ENCODE data around the gene EML3.

EML3 gene

GRCh38 chr11:62605902-62606301, 6.7 kb downstream of the EML3 start:
- Histone ChIP-seq H3K4me3 (ENCODE audit: low read depth, low read length) (no peak overlapping the region), H3K23ac (ENCODE audit: low read length) (no peak overlapping the region), H4K12ac (ENCODE audit: low read depth, low read length) (no peak overlapping the region), H3K79me2 (ENCODE audit: control insufficient read depth, insufficient read depth, low read length, poor library complexity) (peaks cover 6% of the 10 kb centered on the region), H3K18ac (ENCODE audit: low read length) (no peak overlapping the region), H3K79me1 (ENCODE audit: low read length) (peaks cover 16% of the 10 kb centered on the region), H2BK5ac (ENCODE audit: low read depth, low read length, poor library complexity) (no peak overlapping the region), H3K9me3 (ENCODE audit: insufficient read depth, low read depth, low read length) (no peaks in the 10 kb centered on the region), H3K27ac (ENCODE audit: low read depth, low read length) (no peak overlapping the region), H3K36me3 (ENCODE audit: control insufficient read depth in 1 of 2, insufficient read depth in 2 of 2, low read length in 2 of 2) (peaks cover 34 to 35% of the 10 kb centered on the region in 2 experiments), H3K4me1 (ENCODE audit: control insufficient read depth in 1 of 2, insufficient read depth in 2 of 2, low read length in 2 of 2) (peaks cover 8 to 11% of the 10 kb centered on the region in 2 experiments), H2BK12ac (ENCODE audit: low read length) (no peak overlapping the region), H4K8ac (ENCODE audit: low read depth, low read length) (no peak overlapping the region), H3K27me3 (ENCODE audit: insufficient read depth, low read length) (no peaks in the 10 kb centered on the region), H2BK120ac (ENCODE audit: insufficient read depth, low read length, poor library complexity) (no peak overlapping the region), H3K4ac (ENCODE audit: low read depth, low read length) (no peak overlapping the region), H4K91ac (ENCODE audit: low read depth, low read length) (no peak overlapping the region), H3K4me2 (ENCODE audit: low read length) (no peak overlapping the region), H3K9ac (ENCODE audit: low read length) (no peak overlapping the region), H2AK5ac (ENCODE audit: low read length) (no peak overlapping the region), H3K14ac (ENCODE audit: low read length) (no peak overlapping the region), H2AFZ (ENCODE audit: insufficient read depth, low read length, poor library complexity) (no peak overlapping the region)
- no CpG with 5 or more reads among the region's 15 CpGs for WGBS (ENCODE audit: extremely low coverage, insufficient coverage, insufficient read length)
- DNase-seq: no peak

GRCh38 chr11:62605467-62605866, 7.1 kb downstream of the EML3 start:
- Histone ChIP-seq H2BK5ac (ENCODE audit: low read depth, low read length, poor library complexity) (no peak overlapping the region), H3K14ac (ENCODE audit: low read length) (no peak overlapping the region), H3K36me3 (ENCODE audit: control insufficient read depth in 1 of 2, insufficient read depth in 2 of 2, low read length in 2 of 2) (peaks cover 31% of the 10 kb centered on the region in 2 experiments), H2BK12ac (ENCODE audit: low read length) (no peak overlapping the region), H4K12ac (ENCODE audit: low read depth, low read length) (no peak overlapping the region), H3K4me1 (ENCODE audit: control insufficient read depth in 1 of 2, insufficient read depth in 2 of 2, low read length in 2 of 2) (peaks cover 7 to 11% of the 10 kb centered on the region in 2 experiments), H3K9me3 (ENCODE audit: insufficient read depth, low read depth, low read length) (no peaks in the 10 kb centered on the region), H2AFZ (ENCODE audit: insufficient read depth, low read length, poor library complexity) (no peak overlapping the region), H4K8ac (ENCODE audit: low read depth, low read length) (no peak overlapping the region), H3K4me3 (ENCODE audit: low read depth, low read length) (no peak overlapping the region), H3K4ac (ENCODE audit: low read depth, low read length) (no peak overlapping the region), H2BK120ac (ENCODE audit: insufficient read depth, low read length, poor library complexity) (no peak overlapping the region), H3K23ac (ENCODE audit: low read length) (no peak overlapping the region), H3K27me3 (ENCODE audit: insufficient read depth, low read length) (no peaks in the 10 kb centered on the region), H4K91ac (ENCODE audit: low read depth, low read length) (no peak overlapping the region), H3K27ac (ENCODE audit: low read depth, low read length) (no peak overlapping the region), H3K18ac (ENCODE audit: low read length) (no peak overlapping the region), H3K79me1 (ENCODE audit: low read length) (peaks cover 20% of the 10 kb centered on the region), H3K79me2 (ENCODE audit: control insufficient read depth, insufficient read depth, low read length, poor library complexity) (peaks cover 11% of the 10 kb centered on the region), H3K9ac (ENCODE audit: low read length) (no peak overlapping the region), H3K4me2 (ENCODE audit: low read length) (no peak overlapping the region), H2AK5ac (ENCODE audit: low read length) (no peak overlapping the region)
- WGBS (ENCODE audit: extremely low coverage, insufficient coverage, insufficient read length): no CpG with 5 or more reads among the region's 6 CpGs
- DNase-seq: no peak

GRCh38 chr11:62604460-62605120, 8.0 kb downstream of the EML3 start:
- Histone ChIP-seq H3K79me1 (ENCODE audit: low read length) (peaks cover 21% of the 10 kb centered on the region), H3K23ac (ENCODE audit: low read length) (no peak overlapping the region), H3K18ac (ENCODE audit: low read length) (no peak overlapping the region), H3K27ac (ENCODE audit: low read depth, low read length) (no peak overlapping the region), H4K91ac (ENCODE audit: low read depth, low read length) (no peak overlapping the region), H2AFZ (ENCODE audit: insufficient read depth, low read length, poor library complexity) (no peak overlapping the region), H3K79me2 (ENCODE audit: control insufficient read depth, insufficient read depth, low read length, poor library complexity) (peaks cover 11% of the 10 kb centered on the region), H3K9ac (ENCODE audit: low read length) (no peak overlapping the region), H3K4me2 (ENCODE audit: low read length) (no peak overlapping the region), H3K4me1 (ENCODE audit: control insufficient read depth in 1 of 2, insufficient read depth in 2 of 2, low read length in 2 of 2) (peaks cover 10 to 15% of the 10 kb centered on the region in 2 experiments), H3K4ac (ENCODE audit: low read depth, low read length) (no peak overlapping the region), H2AK5ac (ENCODE audit: low read length) (no peak overlapping the region), H3K27me3 (ENCODE audit: insufficient read depth, low read length) (no peaks in the 10 kb centered on the region), H3K9me3 (ENCODE audit: insufficient read depth, low read depth, low read length) (no peaks in the 10 kb centered on the region), H2BK5ac (ENCODE audit: low read depth, low read length, poor library complexity) (no peak overlapping the region), H3K4me3 (ENCODE audit: low read depth, low read length) (no peak overlapping the region), H2BK12ac (ENCODE audit: low read length) (no peak overlapping the region), H3K36me3 (ENCODE audit: control insufficient read depth in 1 of 2, insufficient read depth in 2 of 2, low read length in 2 of 2) (peaks cover 29 to 30% of the 10 kb centered on the region in 2 experiments), H2BK120ac (ENCODE audit: insufficient read depth, low read length, poor library complexity) (no peak overlapping the region), H4K8ac (ENCODE audit: low read depth, low read length) (no peak overlapping the region), H4K12ac (ENCODE audit: low read depth, low read length) (no peak overlapping the region), H3K14ac (ENCODE audit: low read length) (no peak overlapping the region)
- WGBS (ENCODE audit: extremely low coverage, insufficient coverage, insufficient read length): no CpG with 5 or more reads among the region's 13 CpGs
- no peak for DNase-seq

GRCh38 chr11:62603776-62604299, 8.7 kb downstream of the EML3 start:
- Histone ChIP-seq H3K79me1 (ENCODE audit: low read length) (peaks cover 21% of the 10 kb centered on the region), H3K14ac (ENCODE audit: low read length) (no peak overlapping the region), H3K9ac (ENCODE audit: low read length) (no peak overlapping the region), H3K4me3 (ENCODE audit: low read depth, low read length) (no peak overlapping the region), H3K23ac (ENCODE audit: low read length) (no peak overlapping the region), H2AK5ac (ENCODE audit: low read length) (no peak overlapping the region), H3K18ac (ENCODE audit: low read length) (no peak overlapping the region), H2BK5ac (ENCODE audit: low read depth, low read length, poor library complexity) (no peak overlapping the region), H3K4me2 (ENCODE audit: low read length) (no peak overlapping the region), H3K4ac (ENCODE audit: low read depth, low read length) (no peak overlapping the region), H3K27me3 (ENCODE audit: insufficient read depth, low read length) (no peaks in the 10 kb centered on the region), H3K79me2 (ENCODE audit: control insufficient read depth, insufficient read depth, low read length, poor library complexity) (peaks cover 11% of the 10 kb centered on the region), H2AFZ (ENCODE audit: insufficient read depth, low read length, poor library complexity) (no peak overlapping the region), H4K8ac (ENCODE audit: low read depth, low read length) (no peak overlapping the region), H3K9me3 (ENCODE audit: insufficient read depth, low read depth, low read length) (no peaks in the 10 kb centered on the region), H3K4me1 (ENCODE audit: control insufficient read depth in 1 of 2, insufficient read depth in 2 of 2, low read length in 2 of 2) (peaks cover 10 to 16% of the 10 kb centered on the region in 2 experiments), H4K91ac (ENCODE audit: low read depth, low read length) (no peak overlapping the region), H3K27ac (ENCODE audit: low read depth, low read length) (no peak overlapping the region), H4K12ac (ENCODE audit: low read depth, low read length) (no peak overlapping the region), H2BK120ac (ENCODE audit: insufficient read depth, low read length, poor library complexity) (no peak overlapping the region), H2BK12ac (ENCODE audit: low read length) (no peak overlapping the region), H3K36me3 (ENCODE audit: control insufficient read depth in 1 of 2, insufficient read depth in 2 of 2, low read length in 2 of 2) (peaks cover 26 to 28% of the 10 kb centered on the region in 2 experiments)
- no CpG with 5 or more reads among the region's 8 CpGs for WGBS (ENCODE audit: extremely low coverage, insufficient coverage, insufficient read length)
- DNase-seq: no peak

Measured in trophoblast cell (in vitro differentiated cells and primary cell).